Femur (tissue), 1 donor: Measurements from ENCODE around the gene BMF.
"Not testable (repeated sequence)": the region's sequence is repeated elsewhere in the genome, so short reads cannot be mapped to it uniquely, and the experiment has no call there.

Experiments
- DNase-seq: peaks from one replicate; pipeline ENCODE4 v3.0.0-alpha.2; 2017

The BMF gene

GRCh38 chr15:40108855-40109735 lies at the start of gene BMF:
Gene BMF (minus strand): TSS chr15:40108879. CDS start chr15:40106086, 2,793 bp downstream.
- peak; percentile 99 for DNase-seq

- no peak for DNase-seq
Measured at GRCh38 chr15:40157778-40158447, 49.2 kb upstream of the BMF start.

- no peak for DNase-seq
Measured at GRCh38 chr15:40155270-40155910, 46.7 kb upstream of the BMF start.

- DNase-seq, result not testable (repeated sequence)
Measured at GRCh38 chr15:40154821-40155220, 46.1 kb upstream of the BMF start.

GRCh38 chr15:40151991-40152390 lies 43.3 kb upstream of the BMF start:
- no peak for DNase-seq

GRCh38 chr15:40151499-40151898 lies 42.8 kb upstream of the BMF start:
- no peak for DNase-seq

- DNase-seq, result peak; percentile 60
Measured at GRCh38 chr15:40150163-40150925, 41.7 kb upstream of the BMF start.

GRCh38 chr15:40149339-40149738 lies 40.7 kb upstream of the BMF start:
- no peak for DNase-seq

GRCh38 chr15:40146037-40146436 lies 37.4 kb upstream of the BMF start:
- no peak for DNase-seq

GRCh38 chr15:40142428-40142827 lies 33.7 kb upstream of the BMF start:
- DNase-seq, result no peak

- DNase-seq, result not testable (repeated sequence)
Measured at GRCh38 chr15:40138201-40138570, 29.5 kb upstream of the BMF start.

- no peak for DNase-seq
Measured at GRCh38 chr15:40137303-40138200, 28.9 kb upstream of the BMF start.

- DNase-seq, result no peak
Measured at GRCh38 chr15:40136470-40137302, 28.0 kb upstream of the BMF start.

GRCh38 chr15:40135846-40136450 lies 27.3 kb upstream of the BMF start:
- not testable (repeated sequence) for DNase-seq

- DNase-seq, result no peak
Measured at GRCh38 chr15:40134885-40135284, 26.2 kb upstream of the BMF start.

GRCh38 chr15:40133544-40133943 lies 24.9 kb upstream of the BMF start:
- no peak for DNase-seq

- no peak for DNase-seq
Measured at GRCh38 chr15:40130799-40131502, 22.3 kb upstream of the BMF start.

GRCh38 chr15:40130118-40130517 lies 21.4 kb upstream of the BMF start:
- no peak for DNase-seq

- DNase-seq, result no peak
Measured at GRCh38 chr15:40128766-40129660, 20.3 kb upstream of the BMF start.
